Islet precursor cell (in vitro differentiated cells): ENCODE data around the gene FAM234A.
"Not testable (repeated sequence)": the region's sequence is repeated elsewhere in the genome, so short reads cannot be mapped to it uniquely, and the experiment has no call there.

Experiments used
- DNase-seq: peaks from one replicate; pipeline ENCODE4 v3.0.0-alpha.2; 2018

FAM234A gene

DNA sequence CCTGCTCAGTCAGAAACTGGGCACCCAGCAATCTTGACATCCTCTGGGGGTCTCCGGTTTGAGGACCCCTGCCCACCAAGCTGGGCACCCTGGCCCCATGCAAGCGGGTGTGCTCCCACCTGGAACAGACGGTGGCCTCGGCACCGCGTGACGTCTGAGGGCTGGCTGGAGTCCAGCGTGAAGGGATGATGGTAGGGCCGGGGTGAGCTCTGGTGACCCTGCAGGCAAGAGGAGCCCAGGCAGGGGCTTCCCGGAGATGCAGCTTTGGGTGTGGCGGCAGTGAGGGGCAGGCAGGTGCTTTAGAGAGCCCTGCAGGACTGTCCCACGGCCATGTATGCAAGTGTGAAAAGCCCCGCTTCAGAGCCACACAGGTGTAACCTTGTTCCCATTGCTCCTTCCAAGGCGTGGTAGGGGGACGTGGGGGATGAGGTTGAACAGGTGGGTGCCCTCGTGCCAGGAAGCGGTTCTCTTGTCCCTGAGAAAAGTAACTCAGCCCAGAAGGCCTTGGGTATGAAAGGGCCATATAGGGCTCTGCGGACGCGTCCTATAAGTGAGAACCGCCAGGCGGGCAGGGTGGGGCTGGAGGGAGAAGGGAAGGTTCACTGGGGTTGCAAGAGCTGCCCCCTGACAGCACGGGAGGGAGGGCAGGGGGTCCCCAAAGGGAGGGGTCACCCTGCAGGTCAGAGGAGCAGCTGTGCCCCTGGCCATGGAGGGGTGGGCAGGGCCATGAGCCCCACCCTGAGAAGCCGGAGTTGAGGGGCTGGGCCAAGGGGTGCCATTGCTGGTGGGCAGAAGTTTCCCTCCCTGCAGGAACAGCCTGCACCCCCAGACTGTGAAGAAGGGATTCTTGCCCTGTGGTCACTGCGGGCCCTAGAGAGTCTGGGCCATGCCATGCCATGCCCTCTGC is 31.9 kb downstream of the FAM234A start:
- DNase-seq: peak; percentile 48

DNA sequence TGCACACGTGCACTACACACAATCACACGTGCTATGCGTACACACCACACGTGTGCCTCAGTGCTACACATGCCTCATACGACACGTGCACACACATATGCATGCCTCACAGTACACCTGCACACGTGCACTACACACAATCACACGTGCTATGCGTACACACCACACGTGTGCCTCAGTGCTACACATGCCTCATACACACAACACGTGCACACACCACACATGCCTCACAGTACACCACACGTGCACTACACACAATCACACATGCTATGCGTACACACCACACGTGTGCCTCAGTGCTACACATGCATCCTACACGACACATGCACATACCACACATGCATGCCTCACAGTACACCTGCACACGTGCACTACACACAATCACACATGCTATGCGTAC is 32.9 kb downstream of the FAM234A start:
- not testable (repeated sequence) for DNase-seq

DNA sequence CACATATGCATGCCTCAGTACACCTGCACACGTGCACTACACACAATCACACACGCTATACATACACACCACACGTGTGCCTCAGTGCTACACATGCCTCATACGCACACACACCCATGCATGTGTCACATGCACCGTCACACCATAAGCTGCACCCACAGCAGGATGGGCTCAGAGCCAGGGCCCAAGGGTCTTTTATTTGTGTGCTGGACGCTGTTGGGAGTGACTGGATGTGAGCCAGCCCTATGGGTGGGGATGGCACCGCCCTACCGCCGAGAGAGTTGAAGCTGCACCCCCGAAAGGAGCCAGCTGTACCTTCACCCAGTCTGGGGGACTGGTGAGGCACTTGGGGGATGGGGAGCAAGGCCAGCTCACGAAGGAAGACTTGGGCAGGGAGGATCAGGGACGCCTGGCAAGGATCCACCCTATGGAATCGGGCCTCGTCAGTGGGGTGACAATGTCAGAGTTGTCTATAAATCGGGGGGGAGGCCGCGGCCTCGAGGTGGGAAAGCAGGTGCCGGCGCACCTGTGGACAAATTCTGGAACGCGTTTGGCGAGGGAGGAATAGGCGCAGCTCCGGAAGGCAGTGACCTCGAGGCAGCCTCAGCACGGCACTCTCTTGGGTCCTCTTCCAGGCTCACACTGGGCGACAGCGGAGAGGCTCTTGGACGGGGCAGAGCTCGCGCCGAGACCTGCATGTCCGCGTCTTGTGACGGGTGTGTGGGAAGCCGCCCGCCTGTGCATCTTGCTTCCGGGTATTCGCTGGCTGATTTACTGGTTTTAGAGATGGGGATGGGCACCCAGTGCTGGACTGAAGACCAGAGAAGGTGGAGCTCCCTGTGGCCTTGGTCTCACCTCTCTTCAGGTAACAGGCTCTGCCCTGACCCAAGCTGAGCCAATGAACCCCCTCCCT is 33.8 kb downstream of the FAM234A start:
- DNase-seq: peak; percentile 53

DNA sequence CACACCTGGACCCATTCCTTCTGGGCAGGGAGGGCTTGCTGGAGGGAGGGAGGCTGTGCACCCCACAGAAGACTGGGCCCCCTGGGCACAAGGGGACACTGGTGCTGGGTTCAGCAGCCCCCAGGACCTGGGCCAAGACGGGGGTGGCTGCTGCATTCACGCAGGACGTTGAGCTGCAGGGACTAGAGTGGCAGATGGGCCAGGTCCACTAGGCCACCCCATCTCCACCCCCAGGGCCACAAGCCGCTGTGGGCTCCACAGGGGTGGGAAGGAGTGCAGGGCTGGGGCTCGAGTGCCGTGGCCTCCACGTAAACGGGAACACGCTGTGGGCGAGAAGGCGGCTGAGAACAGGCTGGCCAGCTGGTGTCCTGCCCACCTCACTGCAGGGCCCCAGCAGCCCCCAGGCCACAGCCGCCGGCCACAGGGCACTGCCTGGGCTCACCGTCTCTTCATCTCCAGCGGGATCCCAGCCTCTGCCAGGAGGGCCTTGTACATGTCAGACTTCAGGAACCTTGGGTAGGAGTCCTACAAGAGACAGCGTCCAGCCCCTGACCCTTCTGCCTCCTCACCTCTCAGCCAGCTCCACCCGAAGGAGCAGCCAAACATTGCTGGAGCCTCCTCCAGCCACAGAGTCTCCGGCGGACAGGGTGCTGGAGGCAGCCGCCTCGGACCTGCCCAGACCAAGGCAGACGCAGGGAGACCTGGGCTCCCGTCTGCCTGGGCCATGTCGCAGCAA is 34.6 kb downstream of the FAM234A start:
- peak; percentile 52 for DNase-seq

DNA sequence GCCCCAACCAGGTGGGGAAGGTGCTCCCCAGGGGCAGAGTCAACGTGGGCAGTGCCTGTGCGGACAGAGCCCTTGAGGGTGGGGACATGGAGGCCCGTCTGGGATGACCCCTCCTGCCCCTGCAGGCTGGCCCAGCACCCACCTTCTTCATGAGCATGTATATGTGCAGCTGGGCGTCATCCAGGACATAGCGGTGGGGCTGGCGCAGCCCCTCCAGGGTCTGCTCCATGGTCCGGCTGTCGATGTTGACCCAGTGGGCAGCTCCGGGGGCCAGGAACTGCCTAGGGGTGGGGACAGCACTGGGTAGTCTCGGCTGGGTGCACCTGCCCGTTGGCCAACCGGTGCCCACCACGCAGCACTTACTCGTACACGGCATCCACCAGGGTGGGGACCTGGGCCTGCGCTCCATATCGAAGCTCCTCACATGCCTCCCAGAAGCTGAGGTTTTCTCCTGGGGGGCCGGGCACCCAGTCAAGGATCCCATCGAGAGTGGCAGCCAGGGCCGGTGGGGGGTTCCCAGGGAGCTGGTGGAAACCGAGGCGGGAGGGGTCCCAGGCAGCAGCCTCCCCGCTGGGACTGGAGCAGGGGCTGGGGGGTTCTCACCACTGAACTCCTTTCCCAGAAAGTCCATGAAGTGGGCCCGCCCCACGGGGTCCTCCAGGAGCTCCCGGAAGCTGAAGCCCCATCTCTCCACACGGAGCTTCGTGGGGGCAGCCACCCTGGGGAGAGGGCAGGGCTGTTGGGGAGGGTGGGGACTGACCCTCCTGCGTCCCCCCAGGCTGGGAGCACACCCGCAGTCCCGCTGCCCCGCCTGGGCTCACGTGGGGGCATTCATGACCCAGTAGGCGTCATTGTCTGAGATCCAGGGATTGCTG is 36.0 kb downstream of the FAM234A start:
- DNase-seq: peak; percentile 43

DNA sequence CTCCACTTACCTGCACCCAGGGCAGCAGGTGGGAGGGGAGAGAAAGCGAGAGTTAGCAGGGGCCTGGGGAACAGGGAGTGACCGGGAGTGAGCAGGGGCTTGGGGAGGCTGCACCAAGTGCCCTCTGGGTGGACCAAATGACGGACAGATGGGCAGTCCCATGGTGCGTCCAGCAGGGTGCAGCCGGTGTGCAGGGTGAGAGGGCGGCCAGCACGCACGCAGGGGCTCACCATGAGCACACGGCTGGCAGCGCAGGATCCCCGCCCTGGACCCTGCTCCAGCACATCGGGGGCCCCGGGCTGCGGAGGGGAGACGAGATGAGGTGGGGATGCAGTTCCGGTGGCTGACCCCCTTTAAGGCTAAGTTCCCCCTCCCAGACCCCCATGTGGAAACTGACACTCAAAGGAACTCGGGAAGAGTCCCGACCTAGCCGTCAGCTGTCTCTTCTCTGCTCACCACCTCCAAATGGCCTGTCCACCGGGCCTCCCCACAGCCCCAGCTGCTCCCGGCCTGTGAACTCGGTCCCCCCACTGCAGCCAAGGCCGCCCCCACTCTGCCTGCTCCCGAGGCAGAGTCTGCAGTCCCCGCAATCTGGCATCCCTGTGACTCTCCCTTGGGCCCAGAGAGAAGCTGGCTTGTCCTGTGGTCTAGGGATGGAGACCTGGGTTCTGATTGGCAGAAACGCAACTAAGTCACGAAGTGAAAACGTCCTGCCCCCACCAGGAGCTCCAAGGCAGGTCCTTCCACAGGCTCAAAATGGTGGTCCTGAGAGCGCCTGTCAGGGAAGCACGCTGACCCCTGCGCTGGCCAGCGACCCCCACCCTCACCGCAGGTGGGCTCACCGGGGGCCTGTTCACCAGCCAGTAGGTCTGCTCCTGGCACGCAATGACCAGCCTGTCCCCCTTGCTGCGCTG is 38.3 kb downstream of the FAM234A start:
- DNase-seq: no peak

DNA sequence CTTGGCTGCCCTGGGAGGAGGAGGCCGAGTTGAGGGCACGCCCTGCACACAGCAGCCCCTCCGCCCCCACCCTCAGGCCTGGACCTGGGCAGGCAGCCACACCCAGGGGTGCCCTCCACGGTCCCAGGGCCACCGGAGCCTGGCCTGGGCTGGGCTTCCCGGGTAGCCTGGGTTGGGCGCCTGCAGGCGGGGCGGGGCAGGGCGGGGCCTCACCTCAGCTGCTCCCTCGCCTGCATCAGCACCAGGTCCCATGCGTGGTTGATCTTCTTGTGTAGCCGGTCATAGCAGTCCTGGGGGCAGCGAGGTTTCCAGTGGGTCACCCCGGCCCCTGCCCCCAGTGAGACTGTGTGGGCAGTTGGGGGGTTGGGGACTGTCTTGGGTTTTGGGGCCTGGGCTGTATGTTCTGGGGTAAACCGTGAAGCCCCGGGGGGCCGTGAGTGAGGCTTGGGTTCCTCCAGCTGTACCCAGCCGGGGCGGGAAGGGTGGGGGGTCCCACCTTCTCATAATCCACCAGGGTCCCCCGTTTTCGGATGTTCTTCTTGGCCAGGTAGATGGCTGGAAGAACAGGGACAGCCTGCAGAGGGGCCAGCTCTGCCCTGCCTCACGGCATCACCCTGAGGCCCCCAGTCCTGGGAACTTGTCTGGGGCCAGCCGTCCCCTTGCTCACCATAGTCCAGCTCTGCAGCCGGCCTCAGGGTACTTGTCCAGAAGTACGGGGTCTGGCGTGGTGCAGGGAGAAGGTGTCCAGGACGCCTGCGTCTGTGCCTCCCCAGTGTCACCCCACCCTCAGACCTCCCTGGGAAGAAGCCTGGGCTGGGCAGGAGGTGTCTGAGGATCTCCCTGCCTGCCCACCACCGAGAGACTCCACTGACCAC is 39.2 kb downstream of the FAM234A start:
- no peak for DNase-seq

DNA sequence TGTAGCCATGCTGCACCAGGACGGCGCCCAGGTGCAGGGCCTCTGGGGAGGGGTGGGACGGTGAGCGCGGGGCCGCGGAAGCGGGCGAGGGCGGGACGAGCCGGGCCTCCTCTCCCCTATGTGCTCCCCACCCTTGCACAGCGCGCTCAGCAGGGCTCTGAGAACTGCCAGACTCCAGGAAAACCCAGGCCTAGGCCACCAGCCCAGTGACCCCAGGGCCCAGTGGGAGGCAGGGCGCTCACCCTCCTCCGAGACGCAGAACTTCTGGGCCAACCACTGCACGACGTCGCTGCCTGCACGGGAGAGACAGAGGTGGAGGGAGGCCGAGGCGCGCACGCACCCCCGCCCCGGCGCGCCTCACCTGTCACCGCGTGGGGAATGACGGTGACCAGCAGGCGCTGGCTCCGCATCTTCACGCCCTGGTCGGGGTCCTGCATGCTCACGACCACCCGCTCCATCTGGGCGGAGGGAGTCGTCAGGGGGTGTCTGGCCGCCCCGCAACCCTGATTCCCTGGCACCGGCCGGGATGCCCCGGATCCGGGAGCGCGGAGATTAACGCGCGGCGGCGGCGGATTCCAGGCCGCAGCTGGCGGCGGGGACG is 40.5 kb downstream of the FAM234A start:
- no peak for DNase-seq

DNA sequence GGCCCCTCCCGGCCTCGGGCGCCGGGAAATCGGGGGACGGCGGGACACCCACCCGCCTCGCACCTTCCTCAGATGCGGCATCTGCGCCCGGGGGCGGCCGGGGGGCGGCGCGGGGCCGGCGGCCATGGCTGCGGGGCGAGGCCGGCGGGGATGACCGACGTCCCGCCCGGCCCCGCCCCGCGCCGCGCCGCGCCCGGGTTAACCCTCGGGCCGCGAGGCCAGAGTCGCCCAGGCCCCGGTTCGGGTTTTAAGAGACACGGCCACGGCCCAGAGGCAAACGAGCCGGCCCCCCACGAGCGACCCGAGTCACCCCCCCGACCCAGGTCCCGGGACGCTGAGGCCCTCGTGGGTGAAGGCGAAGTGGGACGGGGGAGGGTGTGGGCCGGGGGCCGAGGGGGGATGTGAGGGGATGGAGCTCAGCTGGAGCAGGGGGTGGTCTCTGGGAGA is 41.2 kb downstream of the FAM234A start, which contains the start of gene RGS11:
Gene RGS11 (minus strand): TSS at position 159 of the 447 bp plus-strand sequence. CDS start 33 bp downstream, at position 126.
- DNase-seq: no peak

DNA sequence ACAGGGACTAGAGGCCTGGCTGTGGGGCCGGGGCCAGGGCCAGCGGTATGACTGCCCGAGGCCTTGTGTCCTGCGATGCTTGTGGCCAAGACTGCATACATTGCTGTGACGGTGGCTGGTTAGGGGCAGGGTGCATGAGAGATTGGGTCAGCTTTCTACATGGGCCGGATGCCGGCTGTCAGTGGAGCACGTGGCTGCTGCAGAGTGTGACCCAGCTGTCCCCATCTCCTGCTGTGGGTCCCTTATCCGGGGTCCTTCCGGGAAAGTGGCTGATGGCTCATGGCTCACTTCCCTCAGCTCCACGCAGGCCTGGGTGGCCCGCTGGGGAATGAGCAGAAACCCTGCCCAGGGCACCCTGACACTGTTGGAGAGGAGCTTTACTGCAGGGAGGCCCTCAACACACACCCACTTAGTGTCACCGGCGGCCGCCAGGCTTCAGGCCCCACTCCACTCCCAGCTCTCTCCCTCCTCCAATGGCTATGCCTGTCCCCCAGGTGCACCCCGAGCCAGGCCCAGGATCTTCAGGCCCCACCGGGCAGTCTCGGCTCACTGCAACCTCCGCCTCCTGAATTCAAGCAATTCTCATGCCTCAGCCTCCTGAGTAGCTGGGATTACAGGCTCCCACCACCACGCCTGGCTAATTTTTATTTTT is 41.9 kb downstream of the FAM234A start:
- no peak for DNase-seq

DNA sequence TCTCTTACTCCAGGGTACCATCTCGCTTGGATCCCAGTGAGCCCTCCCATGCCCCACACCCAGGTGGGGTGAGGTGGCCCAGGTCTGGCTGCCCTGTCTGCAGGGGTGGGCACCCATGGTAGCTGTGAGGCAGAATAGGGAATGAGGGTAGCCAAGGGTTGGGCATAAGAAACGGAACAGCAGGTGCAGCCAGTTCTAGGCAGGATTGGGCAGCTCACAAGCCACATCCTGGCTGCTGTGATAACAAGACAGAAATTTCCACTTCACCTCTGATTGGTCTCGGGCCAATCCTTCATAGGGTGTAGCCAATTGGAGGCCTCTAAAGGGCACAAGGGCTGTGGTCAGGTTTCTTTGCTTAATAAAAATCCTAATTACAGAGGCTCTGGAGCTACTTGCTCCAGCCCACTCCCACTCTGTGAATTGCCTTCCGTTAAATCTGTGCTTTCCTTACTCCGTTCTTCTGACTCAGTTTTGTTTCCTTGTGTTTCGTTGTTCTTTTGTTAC is 44.3 kb downstream of the FAM234A start:
- DNase-seq: peak; percentile 70

DNA sequence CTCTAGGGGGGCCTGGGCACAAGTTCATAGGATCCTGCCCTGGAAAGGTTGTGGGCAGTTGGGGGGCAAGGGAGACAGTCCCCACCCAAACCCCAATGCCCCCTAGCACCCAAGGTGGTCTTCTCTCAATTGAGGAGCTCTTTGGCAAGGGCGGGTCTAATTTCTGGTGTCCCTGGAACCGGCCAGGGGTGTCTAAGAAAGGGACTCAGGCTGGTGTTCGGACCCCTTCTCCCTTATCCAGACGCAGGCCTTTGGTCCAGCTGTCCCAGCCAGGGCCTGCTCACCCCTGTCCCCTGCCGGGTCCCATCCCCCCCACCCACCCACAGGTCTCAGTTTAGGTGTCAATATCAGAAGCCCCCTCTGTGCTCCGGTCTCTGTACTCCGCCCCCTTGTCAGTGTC is 44.9 kb downstream of the FAM234A start:
- DNase-seq: no peak

DNA sequence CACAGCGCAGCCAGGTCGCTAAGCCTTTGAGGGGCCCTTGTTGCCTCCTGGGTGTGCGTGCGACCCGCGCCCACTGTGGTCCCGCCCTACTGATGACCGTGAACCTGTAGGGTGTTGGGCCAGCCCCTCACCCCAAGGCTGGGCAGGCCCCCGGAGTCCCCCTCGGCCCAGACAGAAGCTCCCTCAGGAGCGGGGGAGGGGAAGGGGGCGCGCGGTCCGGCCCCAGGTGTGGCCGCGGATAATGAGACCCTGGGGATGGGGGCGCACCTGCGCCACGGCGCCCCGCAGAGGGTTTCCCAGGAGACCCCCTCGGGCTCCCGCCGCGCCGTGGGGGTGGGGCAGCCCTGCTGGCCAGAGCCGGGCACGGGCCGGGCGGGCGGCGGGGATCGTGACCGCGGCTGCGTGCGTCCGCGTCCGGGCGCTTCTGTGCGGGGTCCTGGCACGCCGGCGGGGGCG is 45.4 kb downstream of the FAM234A start:
- DNase-seq: no peak

DNA sequence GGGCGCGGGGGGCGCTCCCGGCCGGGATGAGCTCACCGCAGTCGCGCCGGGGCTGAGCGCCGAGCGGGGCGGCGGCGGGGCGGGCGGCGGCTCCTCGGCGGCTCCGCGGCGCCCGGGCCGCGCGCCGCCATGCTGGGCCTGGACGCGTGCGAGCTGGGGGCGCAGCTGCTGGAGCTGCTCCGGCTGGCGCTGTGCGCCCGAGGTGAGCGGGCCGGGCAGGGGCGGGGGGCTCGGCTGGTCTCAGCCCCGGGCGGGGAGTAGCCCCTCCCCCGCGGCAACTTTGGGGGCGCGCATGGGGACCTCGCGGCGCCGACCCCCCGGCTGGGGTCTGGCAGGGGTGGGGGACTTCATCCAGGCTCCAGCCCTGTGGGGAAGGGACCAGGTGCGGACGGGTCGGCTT is 45.9 kb downstream of the FAM234A start, which contains the start of gene ARHGDIG:
Gene ARHGDIG (plus strand): TSS at position 40 of the 400 bp plus-strand sequence. CDS start 90 bp downstream, at position 130.
- no peak for DNase-seq

DNA sequence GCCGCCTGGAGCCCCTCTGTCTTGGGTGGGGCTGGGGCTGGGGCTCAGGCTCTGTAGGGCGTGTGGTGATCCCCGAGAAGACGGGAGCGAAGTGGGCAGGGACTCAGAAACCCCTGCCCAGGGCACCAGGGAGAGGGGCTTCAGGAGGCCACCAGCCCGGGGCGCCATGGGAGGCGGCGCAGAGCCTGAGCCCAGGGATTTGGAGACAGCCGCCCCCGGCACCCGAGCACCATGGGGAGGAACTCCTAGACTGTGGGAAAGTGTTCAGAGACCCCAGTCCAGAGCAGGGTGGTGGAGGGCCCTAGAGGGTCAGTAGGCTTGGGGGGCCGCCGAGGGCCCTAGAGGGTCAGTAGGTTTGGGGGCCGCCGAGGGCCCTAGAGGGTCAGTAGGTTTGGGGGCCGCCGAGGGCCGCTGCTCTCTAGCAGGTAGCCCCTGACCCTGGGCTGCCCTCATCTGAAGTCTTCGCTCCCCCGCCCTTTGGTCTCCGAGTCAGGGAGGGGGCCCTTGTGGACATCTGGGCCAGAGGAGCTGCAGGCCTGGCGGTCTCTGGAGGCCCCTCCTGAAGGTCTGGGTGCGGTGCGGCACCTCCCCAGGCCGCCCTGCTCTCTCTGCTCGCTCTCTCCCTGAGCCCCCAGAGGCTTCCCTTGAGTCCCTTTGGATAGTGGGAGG is 46.5 kb downstream of the FAM234A start:
- no peak for DNase-seq

DNA sequence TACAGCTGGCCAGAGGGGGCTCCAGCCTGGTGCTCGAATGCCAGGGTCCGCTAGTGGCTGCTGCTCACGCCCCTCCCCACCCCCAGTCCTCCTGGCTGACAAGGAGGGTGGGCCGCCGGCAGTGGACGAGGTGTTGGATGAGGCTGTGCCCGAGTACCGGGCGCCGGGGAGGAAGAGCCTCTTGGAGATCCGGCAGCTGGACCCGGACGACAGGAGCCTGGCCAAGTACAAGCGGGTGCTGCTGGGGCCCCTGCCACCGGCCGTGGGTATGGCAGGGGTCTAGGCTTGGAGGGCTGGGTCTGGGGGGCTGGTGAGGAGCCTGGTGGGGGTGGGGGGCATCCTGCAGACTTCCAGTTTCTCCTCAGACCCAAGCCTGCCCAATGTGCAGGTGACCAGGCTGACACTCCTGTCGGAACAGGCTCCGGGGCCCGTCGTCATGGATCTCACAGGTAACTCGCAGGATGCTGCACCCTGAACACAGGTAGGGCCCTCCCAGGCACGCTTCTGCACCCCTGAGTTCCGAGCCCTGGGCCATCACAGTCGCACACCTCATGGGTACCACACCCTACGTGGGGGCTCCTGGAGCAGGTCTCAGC is 47.1 kb downstream of the FAM234A start:
- no peak for DNase-seq

DNA sequence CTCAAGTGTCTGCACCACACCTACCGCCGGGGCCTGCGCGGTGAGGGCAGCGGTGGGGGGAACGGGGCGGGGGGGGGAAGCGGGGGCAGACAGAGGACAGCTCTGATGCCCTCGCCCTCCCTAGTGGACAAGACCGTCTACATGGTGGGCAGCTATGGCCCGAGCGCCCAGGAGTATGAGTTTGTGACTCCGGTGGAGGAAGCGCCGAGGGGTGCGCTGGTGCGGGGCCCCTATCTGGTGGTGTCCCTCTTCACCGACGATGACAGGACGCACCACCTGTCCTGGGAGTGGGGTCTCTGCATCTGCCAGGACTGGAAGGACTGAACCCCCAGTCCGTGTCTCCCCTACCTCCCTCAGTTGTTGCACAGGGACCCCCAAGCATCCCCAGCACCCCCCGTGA is 47.9 kb downstream of the FAM234A start:
- DNase-seq: no peak
